Gastroesophageal sphincter (tissue), 3 donors: ENCODE results near the gene PIGL.
"Not testable (repeated sequence)": the region's sequence is repeated elsewhere in the genome, so short reads cannot be mapped to it uniquely, and the experiment has no call there.

Experiments
- EP300 ChIP-seq: sonication (generic); formaldehyde crosslinking; IDR thresholded peaks from one replicate; pipeline ENCODE4 v1.6.1; 2017; ENCODE audit warnings: antibody characterized with exemption, mild to moderate bottlenecking
- POLR2A ChIP-seq, 2 donors: fragments of 450-650 bp; IDR thresholded peaks; one replicate each; pipeline ENCODE4 v1.6.1; 2017; ENCODE audit warnings: antibody characterized with exemption in 2 of 2, mild to moderate bottlenecking in 2 of 2, moderate library complexity in 1 of 2
- POLR2AphosphoS5 ChIP-seq: sonication (generic); formaldehyde crosslinking; IDR thresholded peaks from one replicate; pipeline ENCODE4 v1.6.1; 2017; ENCODE audit warnings: antibody characterized with exemption
- TF ChIP-seq, protein P1 (sequence below), 4 experiments: fragments of 200-600 bp in 2 of 4; fragments of 450-650 bp in 2 of 4; sonication (generic) in 1 of 4; IDR thresholded peaks; one replicate each; pipeline ENCODE4 v1.5.1; 2017 to 2019; ENCODE audit warnings: antibody characterized with exemption in 4 of 4, mild to moderate bottlenecking in 2 of 4, moderate library complexity in 2 of 4

DNA sequence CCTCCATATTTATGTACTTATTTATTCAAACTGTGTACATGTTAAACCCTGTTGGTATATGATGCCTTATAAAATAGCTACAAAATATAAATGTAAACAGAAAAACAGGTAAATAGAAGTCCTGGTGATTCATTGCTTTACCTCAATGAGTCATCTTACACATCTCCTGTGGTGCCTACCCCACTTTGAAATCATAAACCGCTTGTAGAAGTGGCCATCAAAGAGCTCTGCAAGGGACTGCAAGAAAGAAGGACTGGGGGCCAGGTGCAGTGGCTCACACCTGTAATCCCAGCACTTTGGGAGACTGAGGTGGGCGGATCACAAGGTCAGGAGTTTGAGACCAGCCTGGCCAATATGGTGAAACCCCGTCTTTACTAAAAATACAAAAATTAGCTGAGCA, 79.1 kb downstream of the PIGL start:
- TF ChIP-seq POLR2AphosphoS5; POLR2A (IDR thresholded peaks at IDR 0.05); EP300: not testable (repeated sequence)
- TF ChIP-seq, protein P1, sequence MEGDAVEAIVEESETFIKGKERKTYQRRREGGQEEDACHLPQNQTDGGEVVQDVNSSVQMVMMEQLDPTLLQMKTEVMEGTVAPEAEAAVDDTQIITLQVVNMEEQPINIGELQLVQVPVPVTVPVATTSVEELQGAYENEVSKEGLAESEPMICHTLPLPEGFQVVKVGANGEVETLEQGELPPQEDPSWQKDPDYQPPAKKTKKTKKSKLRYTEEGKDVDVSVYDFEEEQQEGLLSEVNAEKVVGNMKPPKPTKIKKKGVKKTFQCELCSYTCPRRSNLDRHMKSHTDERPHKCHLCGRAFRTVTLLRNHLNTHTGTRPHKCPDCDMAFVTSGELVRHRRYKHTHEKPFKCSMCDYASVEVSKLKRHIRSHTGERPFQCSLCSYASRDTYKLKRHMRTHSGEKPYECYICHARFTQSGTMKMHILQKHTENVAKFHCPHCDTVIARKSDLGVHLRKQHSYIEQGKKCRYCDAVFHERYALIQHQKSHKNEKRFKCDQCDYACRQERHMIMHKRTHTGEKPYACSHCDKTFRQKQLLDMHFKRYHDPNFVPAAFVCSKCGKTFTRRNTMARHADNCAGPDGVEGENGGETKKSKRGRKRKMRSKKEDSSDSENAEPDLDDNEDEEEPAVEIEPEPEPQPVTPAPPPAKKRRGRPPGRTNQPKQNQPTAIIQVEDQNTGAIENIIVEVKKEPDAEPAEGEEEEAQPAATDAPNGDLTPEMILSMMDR (IDR thresholded peaks at IDR 0.05): not testable (repeated sequence)
